GM12872 (cell line): ENCODE measurements around the gene TBX1.

Experiments
- TF ChIP-seq, protein P1 (sequence below): IDR thresholded peaks from 3 replicates; pipeline ENCODE4 v1.5.1; 2011; ENCODE audit warnings: low read depth, mild to moderate bottlenecking, low read length, moderate library complexity; ENCODE audit not compliant: insufficient read depth

TBX1 gene

DNA sequence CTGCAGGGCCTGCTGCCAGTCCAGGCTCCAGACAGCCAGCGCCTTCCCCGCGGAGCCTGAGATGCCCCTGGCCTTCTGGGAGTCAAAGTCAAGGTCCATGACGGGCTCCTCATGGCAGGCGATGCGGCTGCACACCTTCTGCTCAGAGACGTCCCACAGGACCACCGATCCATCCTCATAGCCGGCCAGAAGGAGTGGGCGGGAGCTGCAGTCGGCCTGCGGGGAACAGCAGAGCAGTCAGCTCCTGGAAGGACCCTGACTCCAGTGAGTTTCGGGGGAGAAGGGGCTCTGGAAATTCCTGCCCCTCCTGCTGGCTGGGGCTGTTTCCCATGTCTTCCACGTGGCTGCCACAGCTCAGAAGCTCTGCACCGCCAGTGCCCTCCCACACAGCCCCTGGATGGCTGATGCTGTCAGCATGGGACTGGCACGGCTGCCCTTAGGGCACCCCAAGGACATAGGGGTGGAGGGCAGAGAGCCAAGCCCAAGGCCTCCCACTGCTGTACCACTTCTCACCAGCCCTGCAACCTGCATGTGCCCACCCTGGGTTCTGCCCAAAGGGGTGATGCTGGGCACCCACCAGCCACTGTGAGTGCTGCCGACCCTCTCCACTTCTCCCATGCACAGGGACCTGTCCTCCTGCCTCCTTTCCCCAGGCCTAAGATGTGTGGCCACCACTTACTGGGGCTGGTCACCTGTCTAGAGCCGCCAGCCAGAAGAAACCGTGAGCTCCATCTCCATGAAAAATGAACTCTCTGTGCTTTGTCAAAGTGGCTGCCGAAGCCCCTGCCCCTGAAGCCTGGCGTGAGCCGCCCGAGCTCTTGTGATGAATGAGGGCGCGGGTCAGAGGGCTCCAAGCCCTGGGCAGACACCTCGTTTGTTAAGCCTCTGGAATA, 41.7 kb downstream of the TBX1 start:
- TF ChIP-seq, protein P1, sequence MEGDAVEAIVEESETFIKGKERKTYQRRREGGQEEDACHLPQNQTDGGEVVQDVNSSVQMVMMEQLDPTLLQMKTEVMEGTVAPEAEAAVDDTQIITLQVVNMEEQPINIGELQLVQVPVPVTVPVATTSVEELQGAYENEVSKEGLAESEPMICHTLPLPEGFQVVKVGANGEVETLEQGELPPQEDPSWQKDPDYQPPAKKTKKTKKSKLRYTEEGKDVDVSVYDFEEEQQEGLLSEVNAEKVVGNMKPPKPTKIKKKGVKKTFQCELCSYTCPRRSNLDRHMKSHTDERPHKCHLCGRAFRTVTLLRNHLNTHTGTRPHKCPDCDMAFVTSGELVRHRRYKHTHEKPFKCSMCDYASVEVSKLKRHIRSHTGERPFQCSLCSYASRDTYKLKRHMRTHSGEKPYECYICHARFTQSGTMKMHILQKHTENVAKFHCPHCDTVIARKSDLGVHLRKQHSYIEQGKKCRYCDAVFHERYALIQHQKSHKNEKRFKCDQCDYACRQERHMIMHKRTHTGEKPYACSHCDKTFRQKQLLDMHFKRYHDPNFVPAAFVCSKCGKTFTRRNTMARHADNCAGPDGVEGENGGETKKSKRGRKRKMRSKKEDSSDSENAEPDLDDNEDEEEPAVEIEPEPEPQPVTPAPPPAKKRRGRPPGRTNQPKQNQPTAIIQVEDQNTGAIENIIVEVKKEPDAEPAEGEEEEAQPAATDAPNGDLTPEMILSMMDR: no peak

DNA sequence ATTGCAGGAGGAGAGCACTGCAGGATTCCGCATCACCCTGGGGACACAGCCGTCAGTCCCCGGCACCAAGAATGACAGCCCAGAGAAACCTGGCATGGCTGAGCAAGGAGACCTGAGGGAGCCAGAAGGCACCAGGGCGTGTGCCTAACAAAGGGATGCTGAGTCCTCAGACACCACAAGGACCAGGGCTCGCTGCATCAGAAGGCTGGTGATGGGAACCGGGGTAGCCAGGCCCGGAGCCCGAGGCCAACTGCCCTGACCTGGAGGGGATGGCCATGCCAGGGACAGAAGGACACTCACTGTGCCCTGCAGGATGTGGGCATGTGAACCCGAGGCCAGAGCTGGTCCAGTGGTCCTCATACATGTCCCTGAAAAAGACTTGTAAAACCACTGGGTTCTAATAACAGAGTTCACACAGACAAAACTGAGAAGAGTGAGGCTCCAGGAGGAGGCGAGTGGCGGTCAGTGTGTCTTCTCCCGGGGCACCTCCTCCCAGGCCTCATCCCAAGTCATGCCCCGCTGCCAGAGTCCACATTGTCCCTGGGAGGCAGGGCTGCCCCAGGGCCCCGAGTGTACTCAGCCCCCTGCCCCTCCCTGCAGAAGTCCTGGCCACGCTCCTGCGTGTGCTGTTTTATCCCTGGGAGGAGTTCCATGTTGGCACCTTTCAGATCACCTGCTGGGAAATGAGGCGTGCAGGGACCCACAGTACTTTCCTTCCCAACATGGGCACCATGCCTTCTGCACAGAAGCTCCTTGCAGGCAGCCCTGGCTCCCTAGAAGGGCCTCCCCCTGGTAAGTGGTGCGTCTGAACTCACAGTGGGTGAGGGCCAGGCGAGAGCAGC, 42.5 kb downstream of the TBX1 start:
- TF ChIP-seq, protein P1: no peak

DNA sequence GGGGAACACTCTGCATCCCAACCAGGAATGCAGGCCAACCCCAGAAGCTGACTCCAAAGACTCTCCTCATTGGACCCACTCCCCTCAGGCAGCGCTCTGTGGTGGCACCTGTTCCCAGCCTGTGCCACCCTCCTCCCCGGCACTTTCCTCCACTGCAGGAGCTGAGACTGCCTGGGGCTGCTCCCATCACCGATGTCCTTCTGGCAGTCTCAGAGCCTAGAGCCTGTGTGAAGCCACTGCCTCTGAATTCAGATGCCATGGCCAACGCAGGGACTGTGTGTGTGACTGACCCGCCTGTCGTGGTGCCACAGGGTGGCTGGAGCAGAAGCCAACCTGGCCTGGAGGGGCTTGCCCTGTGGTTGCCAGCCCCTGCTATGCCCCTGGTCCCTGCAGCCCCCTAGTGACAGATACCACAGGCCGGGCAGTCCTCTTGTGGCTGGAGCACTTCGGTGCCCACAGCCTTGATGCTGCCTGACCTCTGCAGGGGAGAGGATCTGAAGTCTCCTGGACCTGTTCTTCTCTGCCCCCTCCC, 43.2 kb downstream of the TBX1 start:
- TF ChIP-seq, protein P1: no peak

DNA sequence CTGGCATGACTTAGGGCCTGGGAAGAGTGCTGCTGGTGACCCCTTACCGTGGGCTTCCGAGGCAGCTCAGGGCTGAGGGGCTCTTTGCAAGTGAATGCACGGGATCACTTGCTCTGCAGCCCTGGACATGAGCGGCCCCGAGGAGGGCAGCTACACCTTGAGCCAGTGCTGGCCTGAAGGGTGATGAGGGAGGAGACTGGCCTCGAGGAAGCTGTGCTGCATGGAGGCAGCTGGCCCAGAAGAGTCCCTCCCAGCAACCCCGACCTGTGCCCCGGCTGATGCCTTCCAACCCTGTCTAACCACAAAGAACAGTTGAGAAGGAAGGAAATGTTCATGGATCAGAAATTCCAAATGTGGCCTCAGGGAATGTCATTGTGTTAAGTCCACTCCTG, 45.2 kb downstream of the TBX1 start:
- TF ChIP-seq, protein P1: no peak

DNA sequence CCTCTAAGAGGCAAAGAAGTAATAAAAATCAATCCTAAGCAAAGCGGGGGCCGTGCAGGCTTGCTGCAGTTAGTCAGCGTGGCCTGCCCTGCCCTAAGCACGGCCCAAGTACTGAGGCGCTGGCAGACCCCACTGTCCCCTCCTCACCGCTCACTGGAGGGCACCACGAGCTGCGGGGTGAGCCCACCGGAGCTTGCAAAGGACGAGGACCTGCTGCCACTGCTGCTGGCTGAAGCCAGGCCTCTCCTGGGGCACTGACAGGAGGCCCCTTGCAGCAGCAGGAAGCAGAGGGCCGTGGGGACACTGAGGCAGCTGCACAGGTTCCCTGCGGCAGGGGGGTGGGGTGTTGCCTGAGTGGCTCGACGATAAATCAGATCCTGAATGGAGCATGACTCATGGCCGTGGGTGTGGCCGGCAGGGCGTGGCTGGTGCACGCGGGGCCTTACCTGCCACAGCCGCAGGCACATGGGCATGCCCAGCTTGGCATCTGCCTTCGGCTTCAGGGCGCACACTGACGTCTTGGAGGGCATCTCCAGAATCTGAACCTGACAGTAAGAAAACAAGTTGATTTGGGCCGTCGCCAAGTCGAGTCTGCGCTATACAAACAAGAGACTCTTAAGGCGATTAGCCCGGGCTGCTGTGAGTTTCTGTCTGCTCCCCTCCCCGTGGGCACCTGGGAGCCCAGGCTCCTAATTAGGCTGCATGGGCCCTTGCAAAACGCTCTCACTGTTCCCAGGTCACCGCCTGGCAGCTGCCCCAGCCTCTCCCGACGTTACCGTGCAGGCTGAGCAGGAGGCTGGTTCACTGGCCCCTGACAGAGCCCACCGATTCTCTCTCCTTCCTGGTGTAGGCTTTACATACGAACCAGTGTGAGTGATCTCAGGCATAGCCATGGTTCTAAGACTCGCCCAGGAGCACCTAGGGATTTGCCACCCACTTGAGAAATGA, 45.9 kb downstream of the TBX1 start:
- TF ChIP-seq, protein P1: no peak

DNA sequence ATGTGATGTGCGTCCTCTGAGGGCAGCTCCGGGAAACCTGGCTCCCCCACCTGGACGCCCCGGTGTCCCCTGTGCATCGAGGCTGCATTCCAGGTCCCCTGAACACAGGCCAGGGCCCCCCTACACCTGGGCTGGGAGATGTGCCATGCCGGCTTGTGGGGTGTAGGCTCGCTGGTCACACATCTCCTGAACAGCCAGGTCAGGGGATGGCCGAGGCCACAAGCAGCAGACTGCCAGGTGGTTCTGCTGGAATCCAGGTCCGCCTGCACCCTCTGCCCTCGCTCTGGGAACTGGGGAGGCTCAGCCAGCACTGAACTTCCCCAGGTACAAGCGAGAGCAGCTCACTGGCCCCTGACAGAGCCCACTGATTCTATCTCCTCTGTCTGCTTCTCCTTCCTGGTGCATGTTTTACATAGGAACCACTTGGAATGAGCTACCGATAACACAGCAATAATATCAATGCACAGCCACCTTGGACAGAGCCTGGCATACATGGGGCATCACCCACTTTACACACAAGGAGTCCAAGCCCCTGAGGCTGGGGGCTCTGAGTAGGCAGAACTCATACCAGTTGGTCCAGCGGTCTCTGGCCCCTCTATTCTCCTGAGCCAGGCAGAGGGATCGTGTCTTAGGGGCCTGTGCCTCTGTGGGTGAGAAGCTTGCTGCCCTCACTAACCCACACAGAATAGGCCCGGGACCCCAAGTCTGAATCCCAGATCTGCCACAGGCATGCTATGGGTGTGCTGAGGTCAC, 46.8 kb downstream of the TBX1 start:
- TF ChIP-seq, protein P1: no peak
